K562 (cell line): ENCODE measurements around the gene PDE8A. TPM values are rescaled to one million over a fixed set of nuclear protein-coding genes. Genes with fewer than 3 reads are reported as not detected.
"Not testable (repeated sequence)": the region's sequence is repeated elsewhere in the genome, so short reads cannot be mapped to it uniquely, and the experiment has no call there.

ENCODE experiments used
- ATAC-seq: fragments of 200-7000 bp; cut with Tn5 transposase; 3 replicates; pipeline ENCODE4 v1.9.1; 2020; ENCODE audit warnings: moderate library complexity
- BruUV-seq: library from RNA; stranded (reverse); fragments of 400-500 nt; replicated peaks from 2 replicates; lab custom pipeline; 2021; lab: Mats Ljungman, UMichigan
- CTCF ChIA-PET: fragments of 300-600 bp; formaldehyde crosslinking; extraction: SDS; loops from one replicate; lab custom pipeline; 2021; ENCODE audit warnings: low intra/inter-chr PET ratio; lab: Yijun Ruan, JAX
- POLR2A ChIA-PET: fragments of 300-600, 350-650 bp; sonication (Branson Sonifier 250); formaldehyde crosslinking; extraction: SDS; loops from one replicate; lab custom pipeline; 2021; ENCODE audit warnings: antibody characterized with exemption, inconsistent platforms; lab: Yijun Ruan, JAX
- DNase-seq, 4 experiments: peaks; one replicate each; pipeline versions ENCODE4 v3.0.0 to v3.0.0-alpha.2; 2011 to 2018; ENCODE audit warnings: low spot score in 3 of 4, mixed read lengths in 3 of 4; ENCODE audit errors: extremely low read depth in 1 of 4
- FAIRE-seq: peaks from 2 replicates; lab custom pipeline; 2011; peaks lifted over from hg19 to GRCh38; lab: Jason Lieb, UNC
- H2AFZ ChIP-seq: 2 replicates; pipeline ENCODE4 v1.6.0; 2011; ENCODE audit warnings: low read depth, low read length, control low read depth, inconsistent platforms
- H3K27ac ChIP-seq: fragments of 200-600 bp; 3 replicates; pipeline ENCODE4 v1.8.0; 2011; ENCODE audit warnings: low read depth, mild to moderate bottlenecking, control low read depth, inconsistent platforms, low read length, moderate library complexity, mixed read lengths; ENCODE audit errors: extremely low read depth
- H3K27me3 ChIP-seq, 2 experiments: fragments of 300-600 bp in 1 of 2; 2 replicates in 1 of 2; 3 replicates in 1 of 2; pipeline versions ENCODE4 v1.6.0 to v1.8.0; 2011; ENCODE audit warnings: inconsistent platforms in 2 of 2, low read length in 2 of 2, mild to moderate bottlenecking in 1 of 2, mixed read lengths in 1 of 2, moderate library complexity in 1 of 2; ENCODE audit not compliant: control insufficient read depth in 2 of 2, insufficient read depth in 2 of 2
- H3K36me3 ChIP-seq: fragments of 300-600 bp; 3 replicates; pipeline ENCODE4 v1.8.0; 2011; ENCODE audit warnings: mild to moderate bottlenecking, low read length, inconsistent platforms; ENCODE audit not compliant: control insufficient read depth, insufficient read depth
- H3K4me1 ChIP-seq, 2 experiments: fragments of 200-600 bp in 1 of 2; replicated peaks in 1 of 2; 2 replicates in 1 of 2; 3 replicates in 1 of 2; pipeline versions ENCODE4 v1.5.1 to v1.8.0; 2011; ENCODE audit warnings: inconsistent platforms in 2 of 2, low read length in 2 of 2, mild to moderate bottlenecking in 1 of 2, mixed read lengths in 1 of 2, moderate library complexity in 1 of 2; ENCODE audit not compliant: control insufficient read depth in 2 of 2, insufficient read depth in 2 of 2
- H3K4me2 ChIP-seq: 2 replicates; pipeline ENCODE4 v1.6.1; 2011; ENCODE audit warnings: low read length, control low read depth, inconsistent platforms, mixed read lengths; ENCODE audit not compliant: insufficient read depth
- H3K4me3 ChIP-seq: fragments of 200-600 bp; sonication (generic), shearing (Covaris generic); 2 replicates; pipeline ENCODE4 v1.5.1; 2016; ENCODE audit warnings: control low read depth, inconsistent platforms
- H3K79me2 ChIP-seq: fragments of 200-600 bp; 3 replicates; pipeline ENCODE4 v1.8.0; 2011; ENCODE audit warnings: low read length, inconsistent platforms; ENCODE audit not compliant: control insufficient read depth, insufficient read depth
- H3K9ac ChIP-seq, 2 experiments: 2 replicates each; pipeline versions ENCODE4 v1.6.0 to v1.6.1; 2011; ENCODE audit warnings: low read depth in 2 of 2, low read length in 2 of 2, control low read depth in 1 of 2, inconsistent platforms in 1 of 2, mild to moderate bottlenecking in 1 of 2, mixed read lengths in 1 of 2; ENCODE audit not compliant: insufficient read depth in 1 of 2
- H3K9me1 ChIP-seq: one replicate; pipeline ENCODE4 v1.6.0; 2011; ENCODE audit warnings: inconsistent platforms, mild to moderate bottlenecking, low read length, moderate library complexity; ENCODE audit not compliant: control insufficient read depth, insufficient read depth
- H3K9me3 ChIP-seq: replicated peaks from 2 replicates; pipeline ENCODE4 v1.5.1; 2011; ENCODE audit warnings: low read depth, low read length, inconsistent platforms; ENCODE audit not compliant: control insufficient read depth, insufficient read depth
- H4K20me1 ChIP-seq: replicated peaks from 2 replicates; pipeline ENCODE4 v1.6.1; 2011; ENCODE audit warnings: low read length, inconsistent platforms, mixed read lengths; ENCODE audit not compliant: control insufficient read depth, insufficient read depth
- EP400 ChIP-seq: fragments of 450-650 bp; IDR thresholded peaks from 2 replicates; pipeline ENCODE4 v1.6.1; 2017; ENCODE audit warnings: antibody characterized with exemption, mild to moderate bottlenecking, moderate library complexity
- HIVEP1 ChIP-seq: fragments of 250-450 bp; sonication (Bioruptor Pico); IDR thresholded peaks from 2 replicates; pipeline ENCODE4 v1.4.0; 2020; ENCODE audit warnings: mild to moderate bottlenecking
- MAFG ChIP-seq: fragments of 450-650 bp; conservative IDR thresholded peaks from 2 replicates; pipeline ENCODE4 v1.6.1; 2016; ENCODE audit warnings: missing genetic modification characterization, missing compliant biosample characterization
- SMAD2 ChIP-seq: fragments of 150-350 bp; IDR thresholded peaks from 2 replicates; pipeline ENCODE4 v1.6.1; 2014; ENCODE audit warnings: low read depth, mild to moderate bottlenecking, low read length
- ZNF121 ChIP-seq: sonication (generic); formaldehyde crosslinking; conservative IDR thresholded peaks from 2 replicates; pipeline ENCODE4 v1.8.0; 2022; ENCODE audit warnings: missing genetic modification reagents
- ZNF766 ChIP-seq: fragments of 200-800 bp; sonication (Bioruptor generic); conservative IDR thresholded peaks from 2 replicates; pipeline ENCODE4 v1.6.1; 2016; ENCODE audit warnings: missing genetic modification characterization, missing compliant biosample characterization
- WGBS: fragments of 100-300 bp; shearing (Covaris generic); methylation state at CpG from one replicate; pipeline ENCODE4 v1.1.6; 2016; ENCODE audit warnings: low coverage, mixed read lengths; ENCODE audit not compliant: insufficient coverage; ENCODE audit errors: missing lambda C conversion rate; 5-methylcytosine and 5-hydroxymethylcytosine counted together
- in situ Hi-C: fragments of 300-500 bp; cut with MboI; formaldehyde crosslinking; loops from 4 replicates; pipeline ENCODE4 v1.15.0; 2018; ENCODE audit warnings: inconsistent platforms, mixed read lengths
- intact Hi-C: fragments of 100-400 bp; cut with micrococcal nuclease; formaldehyde crosslinking; loops from 2 replicates; pipeline ENCODE4 v1.14.2; 2022
- polyA plus RNA-seq, 8 experiments: library from polyadenylated mRNA; depleted of rRNA in 4 of 8; stranded (reverse) in 5 of 8; unstranded in 3 of 8; fragments of >200 nt; fragmentation: Nextera tagmentation in 2 of 8; fragmentation: Illumina TruSeq in 1 of 8; extraction: Ambion mirVana in 2 of 8; extraction: Trizol in 1 of 8; gene quantifications; 2 replicates each; pipeline versions ENCODE4 v1.2.1 to v1.2.3, GENCODE V29; 2011 to 2014; ENCODE audit warnings: inconsistent platforms in 1 of 8, missing spikeins in 1 of 8
- total RNA-seq, 7 experiments: library from RNA; depleted of rRNA in 6 of 7; stranded (reverse); fragments of >200 nt in 6 of 7; fragmentation: Illumina TruSeq in 2 of 7; extraction: Trizol in 2 of 7; gene quantifications; 2 replicates each; pipeline versions ENCODE4 v1.2.1 to v1.2.3, GENCODE V29; 2011 to 2021; ENCODE audit warnings: low replicate concordance in 1 of 7

PDE8A gene
- total and polyA plus RNA-seq, 9 of the 15 experiments (the other 6 are each of a cell fraction or from before 2014, with no cell fraction given) = 5.9 to 40.3 (median 19.8) TPM

DNA sequence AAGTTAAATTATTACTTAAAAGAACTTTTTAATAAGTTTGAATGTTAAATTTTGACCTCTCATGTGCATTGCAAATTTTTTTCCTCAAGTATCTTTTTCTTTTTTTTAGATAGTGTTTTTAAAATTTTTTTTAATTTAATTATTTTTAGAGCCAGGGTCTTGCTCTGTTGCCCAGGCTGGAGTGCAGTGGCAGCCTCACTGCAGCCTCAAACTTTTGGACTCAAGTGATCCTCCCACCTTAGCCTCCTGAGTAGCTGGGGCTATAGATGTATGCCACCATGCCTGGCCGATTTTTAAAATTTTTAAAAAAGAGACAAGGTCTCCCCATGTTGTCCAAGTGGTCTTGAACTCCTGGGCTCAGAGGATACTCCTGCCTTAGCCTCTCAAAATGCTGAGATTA, 14.4 kb downstream of the PDE8A start:
- no peak overlapping the region for H2AFZ ChIP-seq
- no peaks in the 10 kb centered on the region for H3K9me1 ChIP-seq
- intact Hi-C loops = no loop called here
- H3K79me2 ChIP-seq = peaks cover 74% of the 10 kb centered on the region
- DNase-seq (no peak), ATAC-seq (no peak), FAIRE-seq (no peak)
- H3K9me3 ChIP-seq = no peaks in the 10 kb centered on the region
- TF ChIP-seq MAFG (tag) (no peak), SMAD2 (no peak), EP400 (no peak), ZNF121 (CRISPR knock-in tag) (peak; percentile 64), HIVEP1 (no peak), ZNF766 (CRISPR knock-in tag) (no peak)
- peaks cover 4 to 21% of the 10 kb centered on the region in 2 experiments; a peak in 3 of 5 replicates for H3K4me1 ChIP-seq
- H3K4me3 ChIP-seq = no peak overlapping the region
- WGBS = 64% methylated on average over 1 of the region's 1 CpG
- in situ Hi-C loops = no loop called here
- H3K27me3 ChIP-seq = no peaks in the 10 kb centered on the region
- H3K27ac ChIP-seq = no peak overlapping the region
- H4K20me1 ChIP-seq = peaks cover 20% of the 10 kb centered on the region
- POLR2A ChIA-PET = interaction anchor here (1.4 kb wide), 2 partner anchors 8 to 15 kb away, joined by 4 to 9 read pairs; partner anchors contain the start of gene PDE8A
- CTCF ChIA-PET = no interaction called here
- H3K36me3 ChIP-seq = 0 out of 3 replicates have a peak, but pooled peaks cover 2% of the 10 kb centered on the region
- BruUV-seq = no TSS peak
- H3K9ac ChIP-seq = no peak overlapping the region
- no peak overlapping the region for H3K4me2 ChIP-seq

DNA sequence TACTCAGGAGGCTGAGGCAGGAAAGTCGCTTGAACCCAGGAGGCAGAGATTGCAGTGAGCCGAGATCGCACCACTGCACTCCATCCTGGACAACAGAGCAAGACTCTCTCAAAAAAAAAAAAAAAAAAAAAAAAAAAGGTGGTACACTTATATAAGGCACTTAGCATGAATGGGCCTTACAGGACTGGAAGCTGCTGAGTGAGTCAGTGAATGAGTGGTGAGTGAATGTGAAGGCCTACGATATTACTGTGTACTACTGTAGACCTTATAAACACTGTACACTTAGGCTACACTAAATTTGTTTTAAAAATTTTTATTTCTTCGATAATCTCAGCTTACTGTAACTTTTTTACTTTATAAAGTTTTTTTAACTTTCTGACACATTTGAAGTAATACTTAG, 15.1 kb downstream of the PDE8A start:
- H3K4me2 ChIP-seq, H3K4me3 ChIP-seq, H3K27ac ChIP-seq, BruUV-seq, H3K9me1 ChIP-seq, H3K36me3 ChIP-seq, DNase-seq, H3K9me3 ChIP-seq, H2AFZ ChIP-seq, FAIRE-seq, intact Hi-C loops, CTCF ChIA-PET, ATAC-seq, H3K27me3 ChIP-seq, in situ Hi-C loops, H3K9ac ChIP-seq: not testable (repeated sequence)
- 71% methylated on average over 5 of the region's 5 CpGs for WGBS
- peaks cover 24% of the 10 kb centered on the region for H4K20me1 ChIP-seq
- peaks cover 4 to 21% of the 10 kb centered on the region in 2 experiments; a peak in 3 of 5 replicates for H3K4me1 ChIP-seq
- POLR2A ChIA-PET = interaction anchor here (1.0 to 1.4 kb wide), 4 partner anchors 9 to 15 kb away, joined by 3 to 9 read pairs (median 4); partner anchors contain the start of gene PDE8A
- peaks cover 74% of the 10 kb centered on the region for H3K79me2 ChIP-seq
